Endothelial cell of umbilical vein (primary cell): ENCODE results near the gene CMSS1. TPM values are rescaled to one million over a fixed set of nuclear protein-coding genes. Genes with fewer than 3 reads are reported as not detected.

Source experiments
- BruUV-seq: library from RNA; stranded (reverse); fragments of 400-500 nt; replicated peaks from 2 replicates; lab custom pipeline; 2021; lab: Mats Ljungman, UMichigan
- CTCF ChIA-PET: fragments of 300-600, 350-600 bp; sonication (Branson Sonifier 250); formaldehyde crosslinking; loops from one replicate; lab custom pipeline; 2021; ENCODE audit warnings: antibody characterized with exemption, inconsistent platforms; lab: Charles Lee
- POLR2A ChIA-PET: fragments of 300-600, 350-600 bp; sonication (Branson Sonifier 250); formaldehyde crosslinking; loops from one replicate; lab custom pipeline; 2021; ENCODE audit warnings: antibody characterized with exemption, inconsistent platforms; lab: Charles Lee
- DNase-seq: peaks from one replicate; pipeline ENCODE4 v3.0.0-alpha.2; 2011; ENCODE audit warnings: low read depth, low spot score
- FAIRE-seq: peaks from 2 replicates; lab custom pipeline; 2011; peaks lifted over from hg19 to GRCh38; lab: Jason Lieb, UNC
- H2AFZ ChIP-seq: 2 replicates; pipeline ENCODE4 v1.6.0; 2012; ENCODE audit warnings: low read depth, low read length, control low read depth, inconsistent platforms
- H3K27ac ChIP-seq: 2 replicates; pipeline ENCODE4 v1.5.1; 2011; ENCODE audit warnings: low read depth, mild to moderate bottlenecking, control low read depth, low read length, moderate library complexity; ENCODE audit not compliant: insufficient read depth
- H3K27me3 ChIP-seq, 2 experiments: 2 replicates each; pipeline versions ENCODE4 v1.6.0 to v1.6.1; 2011; ENCODE audit warnings: low read length in 2 of 2, mixed read lengths in 1 of 2; ENCODE audit not compliant: control insufficient read depth in 2 of 2, insufficient read depth in 2 of 2
- H3K36me3 ChIP-seq, 2 experiments: 2 replicates in 1 of 2; 3 replicates in 1 of 2; pipeline ENCODE4 v1.5.1; 2011; ENCODE audit warnings: low read length in 2 of 2, mild to moderate bottlenecking in 1 of 2, moderate library complexity in 1 of 2; ENCODE audit not compliant: control insufficient read depth in 2 of 2, insufficient read depth in 2 of 2; ENCODE audit errors: extremely low read depth in 1 of 2
- H3K4me1 ChIP-seq: 3 replicates; pipeline ENCODE4 v1.5.1; 2011; ENCODE audit warnings: mild to moderate bottlenecking, low read length; ENCODE audit not compliant: control insufficient read depth, insufficient read depth; ENCODE audit errors: extremely low read depth
- H3K4me2 ChIP-seq: 2 replicates; pipeline ENCODE4 v1.6.1; 2011; ENCODE audit warnings: low read length, control low read depth, mixed read lengths; ENCODE audit not compliant: insufficient read depth
- H3K4me3 ChIP-seq, 3 experiments: fragments of 200-600 bp in 1 of 3; sonication (generic), shearing (Covaris generic) in 1 of 3; replicated peaks in 1 of 3; 2 replicates each; pipeline ENCODE4 v1.5.1; 2011 to 2016; ENCODE audit warnings: control low read depth in 3 of 3, low read length in 3 of 3, mild to moderate bottlenecking in 2 of 3, inconsistent platforms in 1 of 3, low read depth in 1 of 3, moderate library complexity in 1 of 3; ENCODE audit not compliant: insufficient read depth in 1 of 3
- H3K79me2 ChIP-seq: 2 replicates; pipeline ENCODE4 v1.6.0; 2012; ENCODE audit warnings: low read length, inconsistent platforms; ENCODE audit not compliant: control insufficient read depth, insufficient read depth
- H3K9ac ChIP-seq: replicated peaks from 2 replicates; pipeline ENCODE3; 2011; ENCODE audit warnings: low read length, control low read depth; ENCODE audit not compliant: insufficient read depth; ENCODE audit errors: extremely low read depth
- H3K9me1 ChIP-seq: replicated peaks from 3 replicates; pipeline ENCODE4 v1.6.0; 2011; ENCODE audit warnings: mild to moderate bottlenecking, low read length; ENCODE audit not compliant: control insufficient read depth, insufficient read depth; ENCODE audit errors: extremely low read depth
- H3K9me3 ChIP-seq: replicated peaks from 2 replicates; pipeline ENCODE4 v1.5.1; 2012; ENCODE audit warnings: low read length, inconsistent platforms; ENCODE audit not compliant: control insufficient read depth, insufficient read depth
- H4K20me1 ChIP-seq: replicated peaks from 2 replicates; pipeline ENCODE3; 2011; ENCODE audit warnings: mild to moderate bottlenecking, low read length; ENCODE audit not compliant: control insufficient read depth, insufficient read depth; ENCODE audit errors: extremely low read depth
- EZH2 ChIP-seq: IDR thresholded peaks from 2 replicates; pipeline ENCODE4 v1.6.1; 2012; ENCODE audit warnings: borderline replicate concordance, low read depth, mild to moderate bottlenecking, moderate library complexity, low read length, inconsistent platforms; ENCODE audit not compliant: severe bottlenecking
- FOS ChIP-seq: IDR thresholded peaks from 2 replicates; pipeline ENCODE4 v1.6.1; 2011; ENCODE audit warnings: mild to moderate bottlenecking, low read length, moderate library complexity, borderline replicate concordance; ENCODE audit not compliant: insufficient read depth
- GATA2 ChIP-seq: IDR thresholded peaks from 2 replicates; pipeline ENCODE4 v1.7.0; 2011; ENCODE audit warnings: low read depth, mild to moderate bottlenecking, moderate library complexity, mixed read lengths, low read length; ENCODE audit not compliant: insufficient read length, insufficient read depth
- JUN ChIP-seq: IDR thresholded peaks from 2 replicates; pipeline ENCODE4 v1.6.1; 2011; ENCODE audit warnings: borderline replicate concordance, low read depth; ENCODE audit not compliant: insufficient read length, insufficient read depth
- MAX ChIP-seq: IDR thresholded peaks from 2 replicates; pipeline ENCODE4 v1.6.1; 2011; ENCODE audit not compliant: insufficient read depth, insufficient read length
- MYC ChIP-seq: IDR thresholded peaks from one replicate; pipeline ENCODE4 v1.6.1; 2011; ENCODE audit warnings: mild to moderate bottlenecking, low read depth, low read length
- POLR2A ChIP-seq: IDR thresholded peaks from 2 replicates; pipeline ENCODE4 v1.6.1; 2012; ENCODE audit warnings: low read depth, mild to moderate bottlenecking, control low read depth, low read length
- POLR2AphosphoS5 ChIP-seq: IDR thresholded peaks from 2 replicates; pipeline ENCODE4 v1.6.1; 2012; ENCODE audit warnings: low read depth, mild to moderate bottlenecking, control low read depth, low read length, moderate library complexity; ENCODE audit not compliant: insufficient read depth
- dilution Hi-C: fragments of 300-500 bp; cut with MboI; formaldehyde crosslinking; loops from one replicate; pipeline ENCODE4 v1.15.0; 2019; ENCODE audit warnings: low sequenced_read_pairs; ENCODE audit not compliant: extremely low pct_ligation_motif_present
- intact Hi-C: fragments of 100-400 bp; cut with micrococcal nuclease; formaldehyde crosslinking; loops from one replicate; pipeline ENCODE4 v1.10.0; 2022
- polyA plus RNA-seq, 4 experiments: library from polyadenylated mRNA; depleted of rRNA in 3 of 4; stranded (reverse) in 3 of 4; unstranded in 1 of 4; fragments of >200 nt; gene quantifications; 2 replicates each; pipeline versions ENCODE4 v1.2.1 to v1.2.3, GENCODE V29; 2011 to 2012; ENCODE audit warnings: missing spikeins in 1 of 4
- total RNA-seq: library from RNA; stranded (reverse); gene quantifications from 2 replicates; pipeline ENCODE4 v1.2.3, GENCODE V29; 2021
- TF ChIP-seq, protein P1 (sequence below), 2 donors: IDR thresholded peaks; 1 replicate in 1 of 2; 2 replicates in 1 of 2; pipeline ENCODE4 v1.5.1; 2011; ENCODE audit warnings: low read length in 2 of 2, mild to moderate bottlenecking in 2 of 2, moderate library complexity in 2 of 2, control low read depth in 1 of 2, inconsistent platforms in 1 of 2, low read depth in 1 of 2; ENCODE audit not compliant: insufficient read depth in 1 of 2; ENCODE audit errors: extremely low read depth in 1 of 2

CMSS1 gene
- total and polyA plus RNA-seq, 2 donors (not counting 3 experiments of a cell fraction or from before 2014, with no cell fraction given): 9.7 to 60.6 TPM

- Histone ChIP-seq H3K79me2 (no peaks in the 10 kb centered on the region), H2AFZ (no peak overlapping the region), H3K9me1 (no peaks in the 10 kb centered on the region), H3K4me1 (no peaks in the 10 kb centered on the region), H3K9ac (no peak overlapping the region), H3K36me3 (no peaks in the 10 kb centered on the region), H3K4me3 (no peak overlapping the region), H3K9me3 (no peaks in the 10 kb centered on the region), H4K20me1 (no peaks in the 10 kb centered on the region), H3K4me2 (no peak overlapping the region), H3K27ac (no peak overlapping the region), H3K27me3 (no peaks in the 10 kb centered on the region)
- DNase-seq (no peak), FAIRE-seq (no peak)
- dilution Hi-C loops: no loop called here
- no TSS peak for BruUV-seq
- intact Hi-C loops: no loop called here
- POLR2A ChIA-PET: no interaction called here
- CTCF ChIA-PET: no interaction called here
- no peak for TF ChIP-seq MAX
- no peak for TF ChIP-seq POLR2AphosphoS5
Measured at GRCh38 chr3:99810403-99810802, 7.3 kb upstream of the CMSS1 start.

DNA sequence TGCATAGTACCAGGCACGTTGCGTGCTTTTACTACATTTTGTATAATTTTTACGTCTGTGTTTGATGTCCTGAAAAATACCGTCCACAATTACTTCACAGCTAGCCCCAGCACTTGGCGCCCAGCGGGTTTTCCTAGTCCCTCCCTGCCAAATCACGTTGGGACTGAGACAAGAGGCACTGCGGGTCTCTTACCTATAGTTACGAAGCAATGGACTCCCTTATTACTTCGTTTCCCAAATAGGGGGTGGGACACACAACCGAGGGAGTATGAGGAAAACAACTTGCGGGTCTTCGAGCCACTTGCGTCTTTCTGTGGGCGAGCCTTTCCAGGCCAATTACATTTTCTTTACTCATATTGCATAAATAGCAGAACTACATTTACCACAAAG lies 620 bp upstream of the CMSS1 start:
- Histone ChIP-seq H3K4me2 (peak overlapping the region; percentile 95), H4K20me1 (no peaks in the 10 kb centered on the region), H3K9me1 (no peaks in the 10 kb centered on the region), H3K4me3 (peak overlapping the region; percentile 38 to 85 (median 51)), H3K36me3 (no peaks in the 10 kb centered on the region), H3K27ac (peak overlapping the region; percentile 93), H3K79me2 (peaks cover 26% of the 10 kb centered on the region), H3K9ac (peak overlapping the region; percentile 97), H3K27me3 (no peaks in the 10 kb centered on the region), H3K4me1 (peaks cover 18% of the 10 kb centered on the region), H3K9me3 (no peaks in the 10 kb centered on the region), H2AFZ (peak overlapping the region; percentile 91)
- CTCF ChIA-PET: interaction anchor here (0.6 to 1.8 kb wide), 6 partner anchors 9 to 437 kb away, joined by 3 to 18 read pairs (median 6); no protein-coding TSS in a partner anchor
- dilution Hi-C loops: no loop called here
- DNase-seq (no peak), FAIRE-seq (no peak)
- BruUV-seq: TSS peak; percentile 87
- TF ChIP-seq EZH2 (no peak), MYC (no peak), GATA2 (no peak), FOS (no peak), JUN (no peak), MAX (no peak), POLR2AphosphoS5 (no peak), POLR2A (no peak)
- TF ChIP-seq, protein P1, sequence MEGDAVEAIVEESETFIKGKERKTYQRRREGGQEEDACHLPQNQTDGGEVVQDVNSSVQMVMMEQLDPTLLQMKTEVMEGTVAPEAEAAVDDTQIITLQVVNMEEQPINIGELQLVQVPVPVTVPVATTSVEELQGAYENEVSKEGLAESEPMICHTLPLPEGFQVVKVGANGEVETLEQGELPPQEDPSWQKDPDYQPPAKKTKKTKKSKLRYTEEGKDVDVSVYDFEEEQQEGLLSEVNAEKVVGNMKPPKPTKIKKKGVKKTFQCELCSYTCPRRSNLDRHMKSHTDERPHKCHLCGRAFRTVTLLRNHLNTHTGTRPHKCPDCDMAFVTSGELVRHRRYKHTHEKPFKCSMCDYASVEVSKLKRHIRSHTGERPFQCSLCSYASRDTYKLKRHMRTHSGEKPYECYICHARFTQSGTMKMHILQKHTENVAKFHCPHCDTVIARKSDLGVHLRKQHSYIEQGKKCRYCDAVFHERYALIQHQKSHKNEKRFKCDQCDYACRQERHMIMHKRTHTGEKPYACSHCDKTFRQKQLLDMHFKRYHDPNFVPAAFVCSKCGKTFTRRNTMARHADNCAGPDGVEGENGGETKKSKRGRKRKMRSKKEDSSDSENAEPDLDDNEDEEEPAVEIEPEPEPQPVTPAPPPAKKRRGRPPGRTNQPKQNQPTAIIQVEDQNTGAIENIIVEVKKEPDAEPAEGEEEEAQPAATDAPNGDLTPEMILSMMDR (IDR thresholded peaks at IDR 0.05; ENCODE audit: extremely low read depth in 1 of 2, insufficient read depth in 1 of 2, low read depth in 1 of 2, low read length in 2 of 2): no peak
- POLR2A ChIA-PET: no interaction called here
- intact Hi-C loops: no loop called here
